Mucosa of rectum (tissue), 2 donors: ENCODE data around the gene MFAP4.

Experiments used
- H3K27ac ChIP-seq, 2 donors: one replicate each; pipeline ENCODE4 v1.7.0; 2013; ENCODE audit warnings: inconsistent platforms in 2 of 2, low read depth in 2 of 2, low read length in 2 of 2
- H3K27me3 ChIP-seq, 2 donors: one replicate each; pipeline ENCODE4 v1.7.0; 2013; ENCODE audit warnings: low read length in 2 of 2; ENCODE audit not compliant: control insufficient read depth in 2 of 2, insufficient read depth in 2 of 2
- H3K36me3 ChIP-seq, 2 donors: one replicate each; pipeline ENCODE4 v1.7.0; 2013; ENCODE audit warnings: low read length in 2 of 2; ENCODE audit not compliant: control insufficient read depth in 2 of 2, insufficient read depth in 2 of 2
- H3K4me1 ChIP-seq, 2 donors: one replicate each; pipeline ENCODE4 v1.7.0; 2013; ENCODE audit warnings: low read length in 2 of 2, mild to moderate bottlenecking in 1 of 2; ENCODE audit not compliant: control insufficient read depth in 2 of 2, insufficient read depth in 2 of 2
- H3K4me3 ChIP-seq, 2 donors: one replicate each; pipeline ENCODE4 v1.7.0; 2013; ENCODE audit warnings: low read length in 2 of 2
- H3K9ac ChIP-seq, 2 donors: one replicate each; pipeline ENCODE4 v1.7.0; 2013; ENCODE audit warnings: low read length in 2 of 2, low read depth in 1 of 2, mild to moderate bottlenecking in 1 of 2
- H3K9me3 ChIP-seq, 2 donors: one replicate each; pipeline ENCODE4 v1.7.0; 2013; ENCODE audit warnings: low read length in 2 of 2; ENCODE audit not compliant: control insufficient read depth in 2 of 2
- donor health status: healthy.
- donor health status: Normal muscosa, but diverticular disease.

MFAP4 gene

DNA sequence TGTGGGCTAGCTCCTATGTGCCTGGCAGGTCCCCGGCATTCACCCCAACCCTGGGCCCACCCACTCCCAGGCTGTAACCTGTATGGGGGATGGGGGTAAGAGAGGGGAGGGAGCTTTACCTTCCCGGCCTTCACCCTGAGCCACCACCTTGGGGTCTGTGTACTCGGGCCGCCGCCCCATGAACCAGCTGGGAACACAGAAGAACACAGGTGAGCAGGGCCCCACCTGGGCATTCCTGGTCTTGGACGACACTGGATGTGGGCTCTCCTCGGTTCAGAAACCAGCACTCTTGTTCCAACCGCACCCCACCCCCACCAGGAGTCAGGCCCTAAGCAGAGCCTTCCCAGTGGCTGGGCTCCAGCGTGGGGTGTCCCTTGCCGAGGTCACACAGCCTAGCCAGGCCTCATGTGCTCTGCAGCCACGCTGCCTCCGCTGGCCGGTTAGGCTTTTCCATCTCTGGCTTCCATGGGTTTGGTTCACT is 43.3 kb downstream of the MFAP4 start:
- H3K9ac ChIP-seq = no peak overlapping the region
- no peaks in the 10 kb centered on the region for H3K36me3 ChIP-seq
- H3K9me3 ChIP-seq = no peaks in the 10 kb centered on the region
- H3K4me1 ChIP-seq = peaks cover 0 to 14% of the 10 kb centered on the region in 2 donors
- no peak overlapping the region for H3K4me3 ChIP-seq
- no peaks in the 10 kb centered on the region for H3K27me3 ChIP-seq
- H3K27ac ChIP-seq = no peak overlapping the region

DNA sequence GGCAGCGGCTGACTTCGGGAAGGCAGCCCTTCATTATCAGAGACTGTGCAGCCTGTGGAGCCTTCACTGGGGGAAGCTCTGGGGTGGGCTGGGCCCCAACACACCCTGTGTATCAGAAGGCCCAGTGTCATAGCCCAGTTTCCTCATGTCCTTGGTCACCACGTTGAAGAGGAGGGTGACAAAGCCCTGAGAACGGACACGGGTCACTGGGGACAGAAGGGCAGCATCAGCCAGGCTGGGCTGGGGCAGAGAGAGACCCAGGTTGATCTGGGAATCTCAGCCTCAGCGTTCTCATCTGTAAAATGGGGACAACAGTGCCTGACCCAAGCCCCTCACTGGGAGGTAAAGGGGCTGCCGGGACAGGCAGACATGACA is 43.7 kb downstream of the MFAP4 start:
- Histone ChIP-seq H3K36me3 (no peaks in the 10 kb centered on the region), H3K27ac (no peak overlapping the region), H3K9ac (no peak overlapping the region), H3K4me1 (peaks cover 0 to 11% of the 10 kb centered on the region in 2 donors), H3K27me3 (no peaks in the 10 kb centered on the region), H3K9me3 (no peaks in the 10 kb centered on the region), H3K4me3 (no peak overlapping the region)

DNA sequence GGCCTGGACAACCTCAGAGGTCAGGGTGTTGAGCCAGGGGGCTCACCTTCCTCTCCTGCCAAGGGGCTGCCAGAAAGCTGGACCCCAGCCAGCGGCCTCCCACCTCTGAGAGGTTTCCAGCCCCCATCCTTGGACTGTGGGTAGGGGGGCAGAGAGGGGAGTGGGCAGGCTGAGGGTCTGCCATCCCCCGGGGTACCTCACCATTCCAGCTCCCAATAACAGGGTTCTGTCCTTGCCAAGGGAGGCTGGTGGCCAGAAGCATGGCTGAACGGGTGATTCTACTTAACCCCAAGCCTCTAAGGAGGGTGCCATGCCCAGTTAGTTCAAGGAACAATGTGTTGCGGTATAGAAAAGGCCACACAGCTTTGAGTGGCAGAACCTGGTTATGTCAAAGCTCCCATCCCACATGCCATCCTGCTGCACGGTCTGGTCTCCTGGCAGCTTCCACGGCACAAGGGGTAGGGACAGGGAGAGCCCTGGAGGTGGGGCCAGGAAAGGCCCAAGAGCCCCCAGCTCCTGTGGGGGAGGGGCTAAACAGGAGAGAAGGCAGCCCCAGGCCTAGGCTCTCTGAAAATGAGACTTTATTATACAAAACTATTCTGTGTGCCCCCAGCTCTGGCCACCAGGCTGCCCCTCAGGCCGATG is 44.3 kb downstream of the MFAP4 start:
- no peaks in the 10 kb centered on the region for H3K36me3 ChIP-seq
- H3K9me3 ChIP-seq = no peaks in the 10 kb centered on the region
- H3K9ac ChIP-seq = no peak overlapping the region
- peaks cover 0 to 11% of the 10 kb centered on the region in 2 donors for H3K4me1 ChIP-seq
- H3K27ac ChIP-seq = no peak overlapping the region
- H3K27me3 ChIP-seq = no peaks in the 10 kb centered on the region
- H3K4me3 ChIP-seq = no peak overlapping the region

DNA sequence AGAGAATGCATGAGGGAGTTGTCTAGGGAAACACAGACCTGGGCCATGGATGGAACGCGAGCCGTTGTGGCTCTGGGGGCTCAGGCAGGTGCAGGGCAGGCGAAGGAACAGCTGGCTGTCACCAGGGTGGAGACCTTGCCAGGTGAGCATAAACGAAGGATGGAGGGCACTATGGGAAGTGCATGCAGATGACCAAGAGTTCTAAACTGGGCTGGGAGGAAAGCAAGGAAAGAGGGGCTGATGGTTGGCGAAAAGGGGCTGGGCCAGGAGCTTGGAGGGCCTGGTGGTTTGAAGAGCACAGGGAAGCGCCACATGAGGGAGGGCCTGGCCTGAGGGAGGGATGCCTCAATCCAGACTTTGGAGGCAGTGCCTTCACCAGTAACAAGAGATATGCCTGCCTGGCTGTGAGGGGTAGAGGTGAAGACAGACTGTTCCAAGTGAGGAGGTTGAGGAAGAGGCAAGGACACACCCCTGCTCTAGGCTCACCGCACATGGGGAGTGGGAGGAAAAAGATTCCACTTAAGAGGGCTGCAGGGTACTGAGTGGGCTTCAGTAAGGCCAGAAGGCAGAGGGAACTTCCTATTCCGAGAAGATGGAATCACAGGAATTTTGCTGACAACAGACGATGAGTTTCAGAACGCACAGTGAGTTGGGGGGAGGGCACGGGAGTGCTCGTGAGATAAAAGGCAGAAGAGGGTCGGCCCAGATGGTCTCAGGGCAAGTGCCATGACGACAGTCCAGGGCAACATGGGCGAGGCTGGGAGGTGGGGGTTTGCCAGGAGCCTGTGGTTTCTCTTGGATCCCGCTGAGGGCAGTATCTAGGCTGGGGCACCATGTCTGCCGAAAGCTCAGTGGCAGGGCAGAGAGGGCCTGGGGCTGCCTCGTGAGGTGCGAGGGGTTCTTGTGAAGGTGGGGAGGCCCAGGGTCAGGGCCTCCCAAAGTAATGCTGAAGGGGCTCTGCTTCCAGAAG is 45.1 kb downstream of the MFAP4 start:
- Histone ChIP-seq H3K4me3 (no peak overlapping the region), H3K4me1 (peaks cover 0 to 5% of the 10 kb centered on the region in 2 donors), H3K9ac (no peak overlapping the region), H3K27me3 (no peaks in the 10 kb centered on the region), H3K9me3 (no peaks in the 10 kb centered on the region), H3K36me3 (no peaks in the 10 kb centered on the region), H3K27ac (no peak overlapping the region)

DNA sequence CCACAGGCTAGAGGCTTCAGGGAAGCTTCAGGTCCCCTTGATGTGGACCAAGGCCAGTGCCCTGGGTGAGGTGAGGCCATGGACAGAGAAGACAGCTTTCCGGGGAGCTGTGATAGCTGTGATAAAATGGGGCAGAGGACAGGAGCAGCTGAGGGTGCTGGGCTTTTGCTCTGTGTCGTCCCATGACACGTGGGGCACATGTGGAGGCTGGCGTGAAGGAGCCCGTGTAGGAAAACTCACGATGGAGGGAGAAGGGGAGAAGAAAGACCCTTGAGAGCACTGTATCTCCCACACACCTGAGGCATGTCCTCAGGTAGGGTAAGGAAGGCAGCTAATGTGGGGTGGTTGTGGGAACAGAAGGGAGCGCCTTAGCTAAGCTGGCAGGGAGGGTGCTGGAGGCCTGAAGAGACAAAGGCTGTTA is 45.8 kb downstream of the MFAP4 start:
- Histone ChIP-seq H3K4me3 (no peak overlapping the region), H3K27ac (no peak overlapping the region), H3K27me3 (no peaks in the 10 kb centered on the region), H3K9ac (no peak overlapping the region), H3K4me1 (no peaks in the 10 kb centered on the region), H3K9me3 (no peaks in the 10 kb centered on the region), H3K36me3 (no peaks in the 10 kb centered on the region)

DNA sequence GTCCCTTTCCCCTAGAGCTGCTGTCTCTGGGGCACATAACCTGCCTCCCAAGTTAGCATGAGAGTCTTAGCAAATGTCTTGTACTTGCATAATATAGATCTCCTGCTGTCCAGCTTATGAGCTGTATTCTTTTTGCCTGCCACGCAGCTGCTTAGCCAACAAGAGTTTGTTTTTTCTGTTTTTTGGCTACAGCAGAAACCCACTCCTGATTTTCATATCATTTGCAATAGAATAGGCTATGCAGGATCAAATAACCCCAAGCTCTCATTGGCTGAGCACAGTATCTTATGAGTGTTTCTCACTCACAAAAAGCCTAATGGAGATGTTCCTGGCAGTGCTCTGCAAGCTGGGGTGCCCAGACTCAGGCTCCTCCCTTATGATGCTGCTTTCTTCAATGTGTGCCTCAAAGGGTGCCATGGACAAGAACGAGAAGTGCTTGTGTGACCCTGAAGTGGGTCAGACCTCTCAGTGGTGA is 47.6 kb downstream of the MFAP4 start:
- no peaks in the 10 kb centered on the region for H3K4me1 ChIP-seq
- H3K36me3 ChIP-seq = no peaks in the 10 kb centered on the region
- H3K27me3 ChIP-seq = no peaks in the 10 kb centered on the region
- no peak overlapping the region for H3K27ac ChIP-seq
- H3K9ac ChIP-seq = no peak overlapping the region
- H3K9me3 ChIP-seq = no peaks in the 10 kb centered on the region
- H3K4me3 ChIP-seq = no peak overlapping the region

DNA sequence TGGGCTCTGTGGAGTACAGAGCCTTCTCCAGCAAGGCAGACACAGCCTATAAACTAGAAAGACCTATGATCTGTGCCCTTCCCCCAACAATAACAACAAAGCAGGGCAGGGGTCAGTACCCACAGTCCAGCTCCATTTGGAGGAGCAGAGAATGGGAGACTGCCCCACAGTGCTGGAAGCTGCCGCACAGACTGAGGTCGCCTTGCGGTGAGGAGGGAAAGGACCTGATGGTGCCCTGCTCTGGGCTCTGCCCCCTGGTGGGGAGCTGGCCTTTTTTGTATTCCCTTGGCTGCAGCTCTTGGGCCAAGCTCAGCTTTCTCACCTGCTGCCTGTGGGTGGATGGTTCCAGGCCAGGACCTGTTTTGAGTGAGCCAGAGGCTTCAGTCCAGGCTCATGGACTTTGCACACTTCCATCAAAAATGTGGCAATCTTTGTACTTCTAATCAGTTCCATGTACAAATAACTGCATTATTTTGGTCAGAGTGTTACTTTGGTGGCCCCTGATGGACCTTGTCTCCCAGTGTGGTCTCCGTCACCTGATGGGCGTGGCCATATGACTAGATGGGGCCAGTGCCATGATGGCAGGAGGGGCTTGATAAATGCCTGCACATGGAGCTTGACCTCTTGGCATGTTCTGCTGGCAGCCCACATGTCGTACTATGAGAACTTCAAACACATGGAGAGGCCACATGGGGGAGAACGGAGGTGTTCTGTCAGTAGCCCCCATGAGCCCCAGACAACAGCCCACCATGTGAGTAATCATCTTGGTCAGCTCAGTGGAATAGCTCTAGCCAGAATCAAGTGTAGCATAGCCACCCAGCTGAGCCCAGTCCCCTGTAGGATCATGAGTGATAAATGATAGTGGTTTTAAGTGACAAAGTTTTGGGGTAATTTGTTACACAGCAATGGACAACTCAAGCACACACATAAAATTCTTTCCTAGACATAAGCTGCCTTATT is 48.7 kb downstream of the MFAP4 start:
- Histone ChIP-seq H3K27ac (no peak overlapping the region), H3K4me1 (no peaks in the 10 kb centered on the region), H3K36me3 (peaks cover 0 to 4% of the 10 kb centered on the region in 2 donors), H3K9me3 (no peaks in the 10 kb centered on the region), H3K9ac (no peak overlapping the region), H3K27me3 (no peaks in the 10 kb centered on the region), H3K4me3 (no peak overlapping the region)

DNA sequence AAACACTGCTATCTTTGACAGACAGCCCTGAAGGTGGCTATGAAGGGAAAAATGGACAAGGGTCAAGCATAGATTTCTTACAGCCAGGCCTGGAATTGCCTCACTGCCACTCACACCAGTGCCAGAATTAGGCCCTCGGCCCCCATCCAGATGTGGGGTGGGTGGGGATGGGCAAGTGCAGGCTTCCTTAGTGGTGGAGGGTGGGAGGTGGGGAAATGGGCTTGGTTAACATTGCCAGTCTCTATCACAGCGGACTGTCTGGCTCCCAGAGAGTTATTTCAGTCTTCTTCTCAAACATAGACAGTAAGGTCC is 49.3 kb downstream of the MFAP4 start:
- Histone ChIP-seq H3K27ac (no peak overlapping the region), H3K36me3 (peaks cover 0 to 4% of the 10 kb centered on the region in 2 donors), H3K9ac (no peak overlapping the region), H3K27me3 (no peaks in the 10 kb centered on the region), H3K4me3 (no peak overlapping the region), H3K9me3 (no peaks in the 10 kb centered on the region), H3K4me1 (no peaks in the 10 kb centered on the region)

DNA sequence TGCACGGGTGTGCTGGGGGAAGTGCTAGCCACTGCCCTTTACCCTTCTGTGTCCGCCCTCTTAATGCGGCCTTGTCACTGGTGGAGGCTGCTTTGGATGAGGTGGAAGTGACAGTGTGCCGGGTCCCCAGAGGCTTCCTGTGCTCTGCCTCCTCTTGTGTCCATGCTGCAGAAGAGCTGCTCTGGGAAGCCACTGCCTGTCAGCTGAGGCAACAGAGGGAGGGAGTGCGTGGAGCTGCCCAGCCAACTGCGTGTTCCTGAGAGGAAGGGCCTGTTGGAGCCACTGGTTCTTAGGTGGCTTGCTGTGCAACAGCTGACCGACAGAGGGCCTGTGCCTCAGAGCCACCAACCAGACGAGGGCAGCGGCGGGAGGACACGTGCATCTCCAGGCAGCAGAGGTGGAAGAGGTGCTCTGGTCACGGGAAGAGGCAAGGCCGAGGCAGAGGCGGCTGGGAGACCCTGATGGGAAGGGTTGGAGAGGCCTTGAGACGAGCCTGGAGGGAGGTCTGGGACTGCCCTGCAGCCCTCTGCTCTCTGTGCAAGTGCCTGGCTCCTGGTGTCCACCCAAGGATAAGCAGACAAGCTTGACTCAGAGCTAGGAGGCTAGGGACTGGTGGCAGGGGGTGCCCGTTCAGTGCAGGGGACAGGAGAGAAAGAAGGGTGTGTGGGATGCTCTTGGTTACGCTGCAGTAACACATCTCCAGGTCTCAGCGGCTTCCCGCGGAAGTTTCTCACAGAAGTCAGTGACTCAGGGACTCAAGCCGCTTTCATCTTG is 49.9 kb downstream of the MFAP4 start:
- no peaks in the 10 kb centered on the region for H3K4me1 ChIP-seq
- no peak overlapping the region for H3K27ac ChIP-seq
- no peak overlapping the region for H3K9ac ChIP-seq
- no peaks in the 10 kb centered on the region for H3K9me3 ChIP-seq
- H3K27me3 ChIP-seq = no peaks in the 10 kb centered on the region
- H3K36me3 ChIP-seq = peaks cover 0 to 4% of the 10 kb centered on the region in 2 donors
- H3K4me3 ChIP-seq = no peak overlapping the region
